CD4-positive, alpha-beta T cell treated with Interleukin-6 for 4 hours (primary cell): ENCODE data around the gene RNF7.
"Not testable (repeated sequence)": the region's sequence is repeated elsewhere in the genome, so short reads cannot be mapped to it uniquely, and the experiment has no call there.

Experiments used
- DNase-seq: peaks from one replicate; pipeline ENCODE4 v3.0.0-alpha.2; 2020; ENCODE audit warnings: mixed read lengths

The RNF7 gene

DNA sequence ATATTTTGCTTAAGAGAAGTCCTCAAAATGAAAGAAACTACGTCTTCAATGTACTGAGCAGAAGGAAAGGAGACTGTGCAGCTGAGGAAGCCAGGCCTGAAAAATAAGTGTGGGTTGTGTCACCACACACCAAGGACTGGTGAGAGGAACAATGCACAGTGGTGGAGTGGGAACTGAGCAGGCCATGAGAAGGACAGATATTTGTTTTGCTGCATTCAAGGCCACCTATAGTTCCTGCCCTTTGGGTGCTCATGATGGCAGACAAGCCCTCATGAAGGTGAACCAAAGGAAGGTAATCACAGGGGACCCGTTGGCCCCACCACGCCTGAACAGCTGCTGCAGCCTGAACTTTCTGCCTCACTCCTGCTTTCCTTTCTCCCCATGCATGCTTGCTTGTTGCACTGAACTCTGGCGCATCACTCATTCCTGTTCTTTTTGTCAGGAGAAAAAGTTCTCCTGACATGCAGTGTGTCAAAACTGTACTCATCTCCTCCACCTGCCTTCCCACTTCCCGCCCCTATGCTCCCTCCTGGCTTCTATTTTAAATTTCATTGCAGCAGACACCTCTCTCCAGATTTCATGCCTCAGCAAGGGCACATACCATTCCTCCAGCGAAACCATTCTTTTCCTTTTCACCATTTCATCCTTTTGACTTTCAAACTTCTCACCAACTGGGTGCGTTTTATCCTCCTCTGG lies 2.2 kb upstream of the RNF7 start:
- no peak for DNase-seq

DNA sequence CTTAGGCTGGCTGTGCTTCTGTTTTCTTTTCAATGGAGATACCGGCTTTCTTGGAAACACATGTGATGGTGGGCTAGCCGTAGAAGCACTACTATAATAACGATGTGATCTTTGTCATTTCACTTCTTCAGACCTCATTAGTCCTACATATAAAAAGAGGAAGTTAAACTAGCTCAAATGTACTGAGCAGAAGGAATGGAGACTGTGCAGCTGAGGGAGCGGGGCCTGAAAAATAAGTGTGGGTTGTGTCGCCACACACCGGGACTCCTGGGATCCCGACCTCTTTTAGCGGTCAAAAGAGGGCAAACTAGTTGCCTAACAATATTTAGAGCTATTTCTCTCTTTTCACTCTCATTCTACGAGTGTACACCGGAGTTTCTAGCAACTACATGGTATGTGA lies 1.0 kb upstream of the RNF7 start:
- DNase-seq, result no peak

DNA sequence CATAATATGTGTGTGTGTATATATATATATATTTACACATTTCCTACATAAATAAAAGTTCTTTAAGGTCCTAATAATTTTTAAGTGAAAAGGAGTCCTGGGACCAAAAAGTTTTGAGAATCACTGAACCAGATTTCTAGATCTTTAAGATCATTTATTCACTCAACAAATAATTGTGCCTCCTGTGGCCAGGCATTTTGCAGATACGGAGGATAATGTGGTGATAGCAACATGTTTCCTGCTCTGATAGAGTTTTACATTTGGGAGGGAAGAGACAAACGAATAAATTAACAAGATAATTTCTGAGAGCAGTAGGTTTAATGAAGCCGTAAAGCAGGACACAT lies 448 bp upstream of the RNF7 start:
- no peak for DNase-seq

DNA sequence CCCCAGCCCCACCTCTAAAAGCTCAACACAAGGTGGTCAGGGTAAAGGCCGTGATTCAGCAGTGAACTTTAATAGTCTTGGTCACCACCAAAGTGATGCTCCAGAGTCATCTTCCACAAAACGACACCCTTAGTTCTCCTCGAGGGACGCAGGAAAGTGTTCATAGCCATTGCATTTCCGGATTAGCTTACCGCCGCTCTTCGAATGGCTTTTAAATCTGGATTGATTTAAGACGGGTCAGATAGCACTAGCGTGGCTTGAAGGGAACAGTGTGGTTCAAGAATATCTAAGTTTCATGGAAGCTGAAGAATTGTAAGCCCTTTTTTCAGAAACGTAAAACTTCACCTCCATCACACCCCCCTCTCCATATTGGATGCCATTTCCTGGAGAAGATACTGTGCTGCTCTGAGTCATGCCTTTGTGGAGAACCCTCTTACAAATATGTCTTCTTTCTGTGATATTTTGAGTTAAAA lies 829 bp downstream of the RNF7 start:
- peak; percentile 27 for DNase-seq

DNA sequence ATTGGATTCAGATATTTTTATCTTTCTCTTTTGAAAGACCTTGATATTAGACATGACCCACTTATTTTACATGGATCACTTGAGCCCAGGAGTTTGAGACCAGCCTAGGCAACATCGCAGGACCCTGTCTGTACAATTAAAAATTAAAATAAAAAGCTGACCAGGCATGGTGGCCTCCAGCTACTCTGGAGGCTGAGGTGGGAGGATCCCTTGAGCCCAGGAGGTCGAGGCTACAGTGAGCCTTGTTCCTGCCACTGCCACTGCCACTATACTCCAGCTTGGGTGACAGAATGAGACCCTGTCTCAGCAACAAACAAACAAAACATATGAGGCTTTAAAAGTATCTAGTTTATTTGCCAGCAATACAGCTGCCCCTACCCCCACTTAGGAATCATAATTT lies 1.6 kb downstream of the RNF7 start:
- no peak for DNase-seq

DNA sequence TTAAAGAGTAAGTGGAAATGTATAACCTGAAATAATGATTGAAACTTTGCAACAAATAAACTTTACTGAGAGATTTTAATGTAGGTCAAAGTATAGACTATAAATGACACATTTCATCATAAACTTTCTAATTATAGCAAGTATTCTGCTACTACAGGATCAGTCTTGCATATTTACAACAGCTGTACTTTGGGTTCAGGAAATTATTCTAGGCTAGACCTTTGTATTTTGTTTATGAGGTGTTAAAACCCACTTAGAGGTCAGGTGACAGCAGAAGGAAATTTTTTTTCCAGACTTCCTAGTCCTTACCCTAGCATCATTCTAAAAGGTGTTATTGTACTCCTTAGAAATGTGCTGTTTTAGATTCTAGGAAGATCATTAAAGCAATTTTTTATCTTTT lies 2.3 kb downstream of the RNF7 start:
- no peak for DNase-seq

DNA sequence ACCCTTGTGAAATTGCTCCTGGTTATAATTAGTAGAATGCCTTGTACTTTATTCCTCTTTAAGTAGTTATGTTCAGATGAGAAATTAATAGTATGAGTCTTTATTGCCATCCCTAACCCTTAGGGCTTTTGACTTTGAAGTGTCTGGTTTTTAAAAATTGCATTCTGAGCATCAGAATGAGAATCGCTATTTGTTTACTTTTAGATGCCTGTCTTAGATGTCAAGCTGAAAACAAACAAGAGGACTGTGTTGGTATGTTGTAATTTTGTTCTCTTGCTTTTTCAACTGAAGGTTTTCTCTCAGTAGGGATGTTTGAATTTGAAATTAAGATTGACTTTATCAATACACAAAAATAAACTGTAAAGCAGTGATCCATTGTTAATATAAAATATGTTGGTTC lies 5.2 kb downstream of the RNF7 start:
- no peak for DNase-seq

DNA sequence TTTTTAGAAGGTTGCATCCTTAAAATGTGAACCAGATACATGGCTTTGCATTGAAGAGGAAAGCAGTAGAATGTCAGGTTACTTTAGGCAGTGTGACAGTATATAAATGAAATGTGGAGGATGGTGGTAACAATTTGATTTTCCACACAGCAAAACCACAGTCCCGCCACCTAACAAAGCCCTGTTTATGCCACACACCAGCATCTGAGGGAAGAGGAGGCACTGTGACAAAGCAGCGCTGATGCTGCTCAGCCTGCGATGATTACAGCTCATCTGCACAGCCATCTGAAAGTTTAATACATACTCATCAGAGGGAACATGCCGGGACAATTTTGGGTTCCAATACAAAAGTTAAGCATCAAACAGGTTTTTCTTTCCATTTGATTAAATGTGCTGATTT lies 8.9 kb downstream of the RNF7 start:
- no peak for DNase-seq

DNA sequence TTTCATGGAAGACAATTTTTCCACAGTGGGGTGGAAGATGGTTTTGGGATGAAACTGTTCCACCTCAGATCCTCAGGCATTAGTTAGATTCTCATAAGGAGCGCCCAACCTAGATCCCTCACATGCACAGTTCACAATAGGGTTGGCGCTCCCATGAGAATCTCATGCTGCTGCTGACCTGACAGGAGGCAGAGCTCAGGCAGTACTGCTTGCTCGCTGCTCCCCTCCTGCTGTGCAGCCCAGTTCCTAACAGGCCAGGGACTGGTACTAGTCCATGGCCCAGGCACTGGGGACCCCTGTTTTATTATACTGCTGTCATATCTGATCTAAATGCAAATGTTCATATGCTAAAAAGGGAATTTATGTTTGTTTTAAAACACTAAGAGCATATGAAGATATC lies 15.3 kb downstream of the RNF7 start:
- DNase-seq, result no peak

DNA sequence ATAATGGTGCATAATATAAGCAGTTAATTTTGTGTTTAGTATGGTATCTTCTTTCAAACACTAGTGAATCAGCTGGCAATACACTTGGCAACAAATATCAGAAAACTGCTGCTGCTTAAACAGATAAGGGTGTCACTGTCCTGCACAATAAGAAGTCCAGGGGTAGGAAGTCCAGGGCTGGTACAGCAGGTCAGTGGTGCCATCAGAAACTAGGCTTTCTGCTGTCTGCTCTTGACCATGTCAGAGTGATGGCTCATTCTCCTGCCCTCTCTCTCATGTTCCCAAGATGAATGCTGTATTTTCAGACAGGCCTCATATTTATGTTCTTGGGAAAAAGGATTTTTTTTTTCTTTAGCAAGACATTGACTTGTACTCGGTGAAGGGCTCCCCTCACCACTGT lies 15.9 kb downstream of the RNF7 start:
- DNase-seq, result no peak

DNA sequence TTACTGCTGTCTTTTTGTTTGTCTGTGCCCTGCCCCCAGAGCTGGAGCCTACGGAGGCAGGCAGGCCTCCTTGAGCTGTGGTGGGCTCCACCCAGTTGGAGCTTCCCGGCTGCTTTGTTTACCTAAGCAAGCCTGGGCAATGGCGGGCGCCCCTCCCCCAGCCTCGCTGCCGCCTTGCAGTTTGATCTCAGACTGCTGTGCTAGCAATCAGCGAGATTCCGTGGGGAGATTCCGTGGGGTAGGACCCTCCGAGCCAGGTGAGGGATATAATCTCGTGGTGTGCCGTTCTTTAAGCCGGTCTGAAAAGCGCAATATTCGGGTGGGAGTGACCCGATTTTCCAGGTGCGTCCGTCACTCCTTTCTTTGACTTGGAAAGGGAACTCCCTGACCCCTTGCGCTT lies 24.5 kb downstream of the RNF7 start:
- DNase-seq, result not testable (repeated sequence)

DNA sequence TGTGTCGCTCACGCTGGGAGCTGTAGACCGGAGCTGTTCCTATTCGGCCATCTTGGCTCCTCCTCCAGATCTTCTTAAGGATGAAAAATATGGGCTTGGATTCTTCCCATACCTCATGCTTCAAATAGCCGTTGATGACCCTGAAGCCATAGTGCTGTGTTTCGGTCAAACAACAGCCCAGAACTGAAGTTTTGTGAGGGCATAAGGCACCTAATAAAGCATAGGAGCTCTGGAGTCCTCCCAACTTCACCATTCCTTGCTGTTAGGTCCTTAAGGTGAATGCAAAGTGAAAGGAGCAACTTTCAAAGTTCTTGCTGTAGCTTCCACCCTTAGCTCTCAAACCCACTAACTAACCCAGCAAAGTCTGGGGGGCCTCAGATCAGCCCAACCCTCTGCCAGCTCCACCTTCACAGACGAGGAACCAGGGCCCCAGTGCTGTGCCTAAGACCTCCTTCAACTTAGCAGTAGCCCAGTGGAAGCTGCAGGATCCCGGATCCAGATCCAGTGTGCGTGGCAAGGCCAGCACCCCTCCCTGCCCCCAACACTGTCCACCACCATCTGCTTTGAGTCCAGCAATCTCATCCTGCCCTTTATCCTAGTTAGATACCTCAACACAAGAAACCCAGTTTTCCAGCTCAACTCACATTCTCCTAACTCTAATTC lies 25.1 kb downstream of the RNF7 start, which contains the start of gene GRK7:
GRK7 (plus strand) TSS at position 321 of the 663 bp plus-strand sequence. CDS start 14,877 bp downstream, outside the sequence.
- DNase-seq, result no peak

DNA sequence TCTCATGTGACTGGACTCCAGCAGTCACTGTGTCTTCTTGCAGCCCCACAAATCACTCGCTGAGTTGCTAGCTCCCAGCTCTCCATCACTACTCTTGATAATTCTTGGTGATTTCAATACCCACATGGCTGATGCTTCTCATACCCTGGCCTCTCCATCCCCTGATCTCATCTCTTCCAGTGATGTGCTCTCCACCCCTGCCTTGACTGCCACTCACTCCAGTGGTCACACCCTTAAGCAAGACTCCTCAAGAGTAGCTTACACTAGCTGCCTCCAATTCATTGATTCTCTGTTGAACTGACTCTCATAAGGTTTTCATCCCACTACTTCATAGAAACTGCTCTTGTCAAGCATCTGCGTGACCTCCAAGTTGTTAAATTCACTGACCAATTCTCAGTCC lies 25.9 kb downstream of the RNF7 start:
- no peak for DNase-seq

DNA sequence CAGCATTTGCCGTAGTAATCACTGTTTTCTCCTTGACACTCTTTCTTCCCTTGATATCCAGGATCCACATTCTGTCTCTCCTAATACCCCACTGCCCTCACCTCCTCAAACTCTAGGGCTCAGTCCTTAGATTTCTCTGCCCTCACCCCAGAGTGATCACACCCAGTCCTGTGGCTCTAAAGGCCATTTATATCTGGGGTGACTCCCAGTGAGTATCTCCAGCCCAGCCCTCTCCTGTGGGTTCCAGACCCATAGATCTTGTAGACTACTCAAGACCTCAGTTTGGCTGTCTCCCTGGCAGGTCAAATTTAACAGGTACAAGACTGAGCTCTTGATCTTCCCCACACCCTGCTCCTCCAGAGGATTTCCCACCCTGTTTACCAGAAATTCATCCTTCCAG lies 26.4 kb downstream of the RNF7 start:
- DNase-seq, result no peak

DNA sequence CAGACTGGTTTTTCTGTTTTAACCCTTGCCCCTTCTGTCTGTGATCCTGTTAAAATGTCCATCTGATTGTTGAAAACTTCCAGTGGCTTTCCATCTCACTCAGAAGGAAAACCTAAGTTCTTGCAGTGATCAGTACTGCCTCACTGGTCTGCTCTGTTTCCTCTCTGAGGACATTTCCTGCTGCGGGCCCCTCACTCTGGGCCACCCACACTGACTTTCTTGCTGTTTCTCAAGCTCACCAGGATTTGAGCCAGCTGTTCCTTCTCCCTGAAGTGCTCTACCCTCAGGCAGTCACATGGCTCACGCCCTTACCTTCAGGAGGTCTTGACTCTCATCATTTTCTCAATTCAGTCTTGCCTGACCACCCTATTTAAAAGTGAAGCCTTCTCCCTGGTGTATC lies 26.9 kb downstream of the RNF7 start:
- no peak for DNase-seq

DNA sequence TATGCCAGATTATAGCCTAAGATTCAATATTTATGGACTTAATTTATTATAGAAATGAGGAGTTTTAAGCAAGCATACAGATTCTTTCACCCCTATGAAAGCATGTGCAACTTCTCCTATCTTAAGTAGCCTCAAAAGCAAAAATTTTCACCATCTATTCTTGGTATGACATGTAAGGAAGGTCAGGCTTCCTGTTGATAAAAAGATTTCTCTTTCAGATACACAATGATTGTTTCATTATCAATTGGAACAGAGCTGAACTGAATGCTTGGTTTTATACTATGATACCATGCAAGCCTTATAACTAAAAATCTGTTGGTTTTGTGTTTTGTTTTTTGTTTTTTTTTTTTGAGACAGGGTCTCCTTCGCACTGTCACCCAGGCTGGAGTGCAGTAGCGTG lies 29.0 kb downstream of the RNF7 start:
- no peak for DNase-seq

DNA sequence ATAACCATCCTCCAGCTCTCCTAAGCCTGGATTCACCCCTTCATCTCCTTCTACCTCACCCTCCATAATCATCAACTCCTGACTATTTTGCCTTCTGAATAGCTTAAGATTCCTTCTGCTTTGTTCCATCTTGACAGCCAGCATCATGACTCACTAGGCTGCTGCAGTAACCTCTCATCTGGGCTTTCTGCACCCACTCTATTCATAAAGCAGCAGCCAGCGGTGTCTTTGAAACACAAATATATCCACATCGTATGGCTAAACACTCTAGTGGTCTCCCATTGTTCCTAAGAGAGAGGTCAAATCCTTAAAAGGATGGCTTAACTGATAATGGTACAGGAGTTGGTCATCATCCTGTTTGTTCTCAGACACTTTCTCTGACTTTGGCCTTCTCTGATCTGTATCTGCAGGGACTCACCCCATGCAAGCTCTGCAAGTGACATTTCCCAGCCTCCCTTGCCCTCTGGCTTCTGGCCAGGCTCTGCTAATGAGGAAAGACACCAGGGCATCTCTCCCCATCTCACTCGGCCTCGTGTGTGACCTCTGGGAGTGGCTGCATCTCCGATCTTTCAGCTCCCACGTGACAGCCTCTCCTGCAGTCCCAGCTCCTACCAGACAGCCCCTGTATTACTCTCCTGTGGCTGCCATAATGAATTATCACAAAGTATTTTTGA lies 31.3 kb downstream of the RNF7 start:
- DNase-seq, result no peak

DNA sequence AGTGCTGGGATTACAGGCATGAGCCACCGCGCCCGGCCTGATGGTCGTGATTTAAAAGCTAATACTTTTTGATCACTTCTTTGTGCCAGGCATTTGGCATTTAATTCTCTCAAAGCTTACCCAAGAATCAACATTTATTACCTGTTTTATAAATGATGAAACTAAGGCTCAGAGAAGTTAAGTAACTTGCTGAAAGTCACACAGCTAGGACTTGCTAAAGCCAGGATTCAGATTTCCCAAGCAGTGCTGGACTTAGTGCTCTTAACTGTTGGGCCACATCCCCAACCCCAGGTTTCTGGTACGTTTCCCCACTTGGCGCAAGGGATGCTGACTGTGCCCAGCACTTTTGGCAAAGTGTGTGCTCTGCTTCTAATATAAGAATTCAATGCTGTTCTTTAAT lies 35.6 kb downstream of the RNF7 start:
- DNase-seq, result no peak

DNA sequence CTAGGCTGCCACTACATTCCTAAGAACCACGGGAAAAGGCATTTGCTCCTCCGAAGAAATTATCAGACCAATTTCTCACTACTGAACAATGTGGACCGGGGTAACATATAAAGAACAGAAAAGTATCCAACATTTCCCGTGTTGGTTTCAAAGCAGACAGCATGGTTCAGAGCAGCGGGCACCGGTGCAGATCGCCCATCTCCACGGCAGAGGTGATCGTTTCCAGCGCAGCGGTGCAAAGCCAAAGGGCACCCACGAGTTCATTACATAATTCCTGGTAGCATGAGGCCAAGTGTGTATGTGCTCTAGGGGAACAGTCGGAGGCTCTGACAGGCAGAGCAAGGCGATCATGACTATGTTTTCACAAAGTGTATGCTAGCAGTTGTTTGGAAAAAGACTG lies 38.3 kb downstream of the RNF7 start:
- no peak for DNase-seq

DNA sequence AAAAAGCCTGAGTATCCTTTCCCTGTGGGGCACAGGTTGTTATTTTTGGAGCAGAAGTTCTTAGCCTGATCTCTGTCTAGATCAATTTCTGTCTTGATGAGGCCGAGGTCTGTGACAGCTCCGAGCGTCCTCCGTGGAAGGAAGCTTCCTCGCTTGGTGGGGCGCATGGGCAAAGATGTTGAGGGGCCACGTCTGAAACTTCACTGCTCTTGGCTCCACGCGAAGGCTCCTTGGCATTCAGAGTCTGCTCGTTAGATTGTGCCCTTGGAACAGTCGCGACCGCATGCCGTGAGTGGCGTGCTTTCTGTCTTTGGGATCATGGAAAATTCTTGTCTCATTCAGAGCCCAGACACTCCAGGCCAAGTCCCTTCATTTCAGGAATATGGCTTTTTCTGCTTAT lies 38.8 kb downstream of the RNF7 start:
- no peak for DNase-seq

DNA sequence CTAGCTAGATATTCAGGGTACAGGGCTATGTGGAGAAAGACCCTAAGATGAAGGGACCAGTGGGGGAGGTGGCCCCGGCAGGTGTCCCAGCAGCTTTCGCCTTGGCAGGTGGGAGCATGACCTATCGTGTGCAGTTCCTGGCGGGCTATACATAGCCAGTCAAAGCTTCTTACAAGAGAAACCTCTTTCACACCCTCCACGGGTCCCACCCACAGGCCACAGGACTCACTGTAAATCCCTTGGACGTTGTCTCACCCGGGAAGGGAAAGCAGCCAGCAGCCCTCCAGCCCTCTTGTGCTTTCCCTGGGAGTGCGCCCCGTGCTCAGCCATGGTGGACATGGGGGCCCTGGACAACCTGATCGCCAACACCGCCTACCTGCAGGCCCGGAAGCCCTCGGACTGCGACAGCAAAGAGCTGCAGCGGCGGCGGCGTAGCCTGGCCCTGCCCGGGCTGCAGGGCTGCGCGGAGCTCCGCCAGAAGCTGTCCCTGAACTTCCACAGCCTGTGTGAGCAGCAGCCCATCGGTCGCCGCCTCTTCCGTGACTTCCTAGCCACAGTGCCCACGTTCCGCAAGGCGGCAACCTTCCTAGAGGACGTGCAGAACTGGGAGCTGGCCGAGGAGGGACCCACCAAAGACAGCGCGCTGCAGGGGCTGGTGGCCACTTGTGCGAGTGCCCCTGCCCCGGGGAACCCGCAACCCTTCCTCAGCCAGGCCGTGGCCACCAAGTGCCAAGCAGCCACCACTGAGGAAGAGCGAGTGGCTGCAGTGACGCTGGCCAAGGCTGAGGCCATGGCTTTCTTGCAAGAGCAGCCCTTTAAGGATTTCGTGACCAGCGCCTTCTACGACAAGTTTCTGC lies 40.1 kb downstream of the RNF7 start:
- DNase-seq, result no peak

DNA sequence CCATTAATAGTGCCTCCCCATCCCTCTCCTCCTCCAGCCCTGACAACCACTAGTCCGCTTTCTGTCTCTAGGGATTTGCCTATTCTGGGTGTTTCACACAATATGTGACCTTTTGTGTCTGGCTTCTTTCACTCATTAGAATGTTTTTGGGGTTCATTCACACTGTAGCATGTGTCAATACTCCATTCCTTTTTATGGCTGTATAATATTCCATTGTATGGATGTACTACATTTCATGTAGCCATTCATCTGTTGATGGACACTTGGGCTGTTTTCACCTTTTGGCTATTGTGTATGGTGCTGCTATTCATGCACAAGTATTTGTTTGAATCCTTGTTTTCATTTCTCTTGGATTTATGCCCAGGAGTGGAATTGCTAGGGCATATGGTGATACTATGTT lies 41.6 kb downstream of the RNF7 start:
- DNase-seq, result no peak

DNA sequence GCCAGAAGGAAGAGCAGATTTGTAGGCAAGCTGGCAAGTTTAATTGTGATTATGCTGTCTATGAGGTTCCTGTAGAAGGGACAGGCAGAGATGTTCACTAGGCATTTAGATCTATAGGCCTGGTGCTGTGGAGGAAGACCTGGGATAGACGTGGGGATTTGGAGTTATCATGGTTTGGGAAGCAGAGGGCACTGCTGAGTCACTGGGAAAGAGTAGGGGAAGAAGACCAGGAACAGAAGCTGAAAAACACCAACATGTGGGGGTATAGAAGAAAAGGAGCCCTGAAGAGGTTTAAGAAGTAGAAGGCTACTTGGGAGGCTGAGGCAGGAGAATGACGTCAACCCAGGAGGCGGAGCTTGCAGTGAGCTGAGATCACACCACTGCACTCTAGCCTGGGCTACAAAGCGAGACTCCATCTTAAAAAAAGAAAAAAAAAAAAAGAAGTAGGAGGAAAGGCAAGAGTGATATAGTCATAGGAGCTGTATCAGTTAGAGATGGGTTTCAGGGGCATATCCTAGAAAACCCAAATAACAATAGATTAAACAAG lies 44.4 kb downstream of the RNF7 start:
- DNase-seq, result no peak
